ENCODE data around the gene PRIMA1. TPM values are rescaled to one million over a fixed set of nuclear protein-coding genes. Genes with fewer than 3 reads are reported as not detected.

PRIMA1 gene
- total and polyA plus RNA-seq, 2 donors (not counting 1 experiment from before 2014, with no cell fraction given): not detected

- H3K79me2 ChIP-seq (ENCODE audit: control insufficient read depth, insufficient read depth, low read length): no peaks in the 10 kb centered on the region
- H4K20me1 ChIP-seq (ENCODE audit: control insufficient read depth, insufficient read depth, low read length, poor library complexity, severe bottlenecking): no peaks in the 10 kb centered on the region
- Mint-ChIP-seq H3K4me1 (no peaks in the 10 kb centered on the region), H3K27ac (no peak overlapping the region), H3K4me3 (no peak overlapping the region), H3K9me3 (ENCODE audit: insufficient read depth) (peaks cover 2% of the 10 kb centered on the region), H3K27me3 (peaks cover 4% of the 10 kb centered on the region)
- no peaks in the 10 kb centered on the region for H3K4me1 ChIP-seq (ENCODE audit: control insufficient read depth in 2 of 2, insufficient read depth in 2 of 2, low read length in 2 of 2)
- H3K4me2 ChIP-seq (replicated peaks; ENCODE audit: low read depth, low read length, poor library complexity, severe bottlenecking): no peak overlapping the region
- intact Hi-C loops (cut with micrococcal nuclease): no loop called here
- peaks cover 0 to 3% (median 0%) of the 10 kb centered on the region in 3 donors for H3K9me3 ChIP-seq (ENCODE audit: control extremely low read depth in 1 of 3, control insufficient read depth in 2 of 3, insufficient read depth in 1 of 3, low read length in 2 of 3)
- no peaks in the 10 kb centered on the region for H3K36me3 ChIP-seq (replicated peaks in 1 of 2; ENCODE audit: control extremely low read depth in 1 of 2, control insufficient read depth in 1 of 2, extremely low read depth in 1 of 2, insufficient read depth in 2 of 2, low read length in 1 of 2)
- no peak overlapping the region for H3K27ac ChIP-seq (ENCODE audit: low read length in 2 of 2)
- H3K9ac ChIP-seq (ENCODE audit: low read length): no peak overlapping the region
- WGBS (ENCODE audit: insufficient coverage): 86% methylated on average over 15 of the region's 15 CpGs
- DNase-seq: no peak
- ChIA-PET CTCF (no interaction called here), POLR2A (no interaction called here)
- H2AFZ ChIP-seq (ENCODE audit: insufficient read depth, low read depth, low read length, poor library complexity, severe bottlenecking): no peak overlapping the region
- ATAC-seq (ENCODE audit: low read depth): no peak
- H3K27me3 ChIP-seq (replicated peaks in 1 of 4; ENCODE audit: control extremely low read depth in 1 of 4, control insufficient read depth in 3 of 4, insufficient read depth in 4 of 4, low read length in 3 of 4): no peaks in the 10 kb centered on the region
- H3K4me3 ChIP-seq (ENCODE audit: control extremely low read depth in 1 of 5, extremely low read depth in 1 of 5, insufficient read depth in 1 of 5, low read depth in 2 of 5, low read length in 4 of 5): no peak overlapping the region
- TF ChIP-seq EZH2 (IDR thresholded peaks at IDR 0.05; ENCODE audit: borderline replicate concordance, insufficient read depth, low read depth, low read length, poor library complexity, severe bottlenecking) (no peak), CTCF (IDR thresholded peaks at IDR 0.05) (no peak)
Observed at GRCh38 chr14:93747102-93747501, 41.2 kb downstream of the PRIMA1 start.

GRCh38 chr14:93745603-93746273 is 42.5 kb downstream of the PRIMA1 start:
- Histone ChIP-seq H3K79me2 (ENCODE audit: control insufficient read depth, insufficient read depth, low read length) (no peaks in the 10 kb centered on the region), H3K9ac (ENCODE audit: low read length) (no peak overlapping the region), H3K27me3 (replicated peaks in 1 of 4; ENCODE audit: control extremely low read depth in 1 of 4, control insufficient read depth in 3 of 4, insufficient read depth in 4 of 4, low read length in 3 of 4) (no peaks in the 10 kb centered on the region), H2AFZ (ENCODE audit: insufficient read depth, low read depth, low read length, poor library complexity, severe bottlenecking) (no peak overlapping the region), H3K4me2 (replicated peaks; ENCODE audit: low read depth, low read length, poor library complexity, severe bottlenecking) (no peak overlapping the region), H3K36me3 (replicated peaks in 1 of 2; ENCODE audit: control extremely low read depth in 1 of 2, control insufficient read depth in 1 of 2, extremely low read depth in 1 of 2, insufficient read depth in 2 of 2, low read length in 1 of 2) (no peaks in the 10 kb centered on the region), H3K4me1 (ENCODE audit: control insufficient read depth in 2 of 2, insufficient read depth in 2 of 2, low read length in 2 of 2) (no peaks in the 10 kb centered on the region), H4K20me1 (ENCODE audit: control insufficient read depth, insufficient read depth, low read length, poor library complexity, severe bottlenecking) (no peaks in the 10 kb centered on the region), H3K9me3 (ENCODE audit: control extremely low read depth in 1 of 3, control insufficient read depth in 2 of 3, insufficient read depth in 1 of 3, low read length in 2 of 3) (peaks cover 0 to 3% (median 0%) of the 10 kb centered on the region in 3 donors), H3K4me3 (ENCODE audit: control extremely low read depth in 1 of 5, extremely low read depth in 1 of 5, insufficient read depth in 1 of 5, low read depth in 2 of 5, low read length in 4 of 5) (no peak overlapping the region), H3K27ac (ENCODE audit: low read length in 2 of 2) (no peak overlapping the region)
- no peak for ATAC-seq (ENCODE audit: low read depth)
- H3K9me3 Mint-ChIP-seq (ENCODE audit: insufficient read depth): peaks cover 2% of the 10 kb centered on the region
- H3K27ac Mint-ChIP-seq: no peak overlapping the region
- 89% methylated on average over 3 of the region's 13 CpGs for WGBS (ENCODE audit: insufficient coverage)
- intact Hi-C loops (cut with micrococcal nuclease): no loop called here
- no peaks in the 10 kb centered on the region for H3K4me1 Mint-ChIP-seq
- TF ChIP-seq CTCF (IDR thresholded peaks at IDR 0.05) (no peak), EZH2 (IDR thresholded peaks at IDR 0.05; ENCODE audit: borderline replicate concordance, insufficient read depth, low read depth, low read length, poor library complexity, severe bottlenecking) (no peak)
- peaks cover 4% of the 10 kb centered on the region for H3K27me3 Mint-ChIP-seq
- ChIA-PET POLR2A (no interaction called here), CTCF (no interaction called here)
- no peak for DNase-seq
- no peak overlapping the region for H3K4me3 Mint-ChIP-seq
